ENCODE measurements around the gene PADI1.

- TF ChIP-seq, protein P1, sequence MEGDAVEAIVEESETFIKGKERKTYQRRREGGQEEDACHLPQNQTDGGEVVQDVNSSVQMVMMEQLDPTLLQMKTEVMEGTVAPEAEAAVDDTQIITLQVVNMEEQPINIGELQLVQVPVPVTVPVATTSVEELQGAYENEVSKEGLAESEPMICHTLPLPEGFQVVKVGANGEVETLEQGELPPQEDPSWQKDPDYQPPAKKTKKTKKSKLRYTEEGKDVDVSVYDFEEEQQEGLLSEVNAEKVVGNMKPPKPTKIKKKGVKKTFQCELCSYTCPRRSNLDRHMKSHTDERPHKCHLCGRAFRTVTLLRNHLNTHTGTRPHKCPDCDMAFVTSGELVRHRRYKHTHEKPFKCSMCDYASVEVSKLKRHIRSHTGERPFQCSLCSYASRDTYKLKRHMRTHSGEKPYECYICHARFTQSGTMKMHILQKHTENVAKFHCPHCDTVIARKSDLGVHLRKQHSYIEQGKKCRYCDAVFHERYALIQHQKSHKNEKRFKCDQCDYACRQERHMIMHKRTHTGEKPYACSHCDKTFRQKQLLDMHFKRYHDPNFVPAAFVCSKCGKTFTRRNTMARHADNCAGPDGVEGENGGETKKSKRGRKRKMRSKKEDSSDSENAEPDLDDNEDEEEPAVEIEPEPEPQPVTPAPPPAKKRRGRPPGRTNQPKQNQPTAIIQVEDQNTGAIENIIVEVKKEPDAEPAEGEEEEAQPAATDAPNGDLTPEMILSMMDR (IDR thresholded peaks at IDR 0.05; ENCODE audit: control extremely low read depth in 1 of 3, insufficient read depth in 1 of 3, low read depth in 1 of 3, low read length in 3 of 3): no peak
- no peak for TF ChIP-seq CBX8 (IDR thresholded peaks at IDR 0.05; ENCODE audit: borderline replicate concordance, low read depth, low read length)
- TF ChIP-seq YY1 (IDR thresholded peaks at IDR 0.05; ENCODE audit: low read depth, low read length): no peak
- TF ChIP-seq SP1 (IDR thresholded peaks at IDR 0.05; ENCODE audit: low read depth, low read length): no peak
- TF ChIP-seq TAF1 (IDR thresholded peaks at IDR 0.05; ENCODE audit: low read depth, low read length): no peak
Observed at GRCh38 chr1:17282836-17283235, 77.9 kb downstream of the PADI1 start.
